Osteocyte (in vitro differentiated cells): Measurements from ENCODE around the gene RPL36. TPM values are rescaled to one million over a fixed set of nuclear protein-coding genes. Genes with fewer than 3 reads are reported as not detected.

Experiments used
- DNase-seq: peaks from one replicate; pipeline ENCODE4 v3.0.0; 2021; ENCODE audit warnings: mixed read lengths; ENCODE audit not compliant: unreplicated experiment; ENCODE audit errors: extremely low spot score
- H3K27ac Mint-ChIP-seq: one replicate; pipeline ENCODE4 v1.8.0; 2021; ENCODE audit warnings: mild to moderate bottlenecking, mixed read lengths; ENCODE audit not compliant: unreplicated experiment
- H3K27me3 Mint-ChIP-seq: one replicate; pipeline ENCODE4 v1.8.0; 2021; ENCODE audit warnings: mixed read lengths; ENCODE audit not compliant: unreplicated experiment
- H3K36me3 Mint-ChIP-seq: one replicate; pipeline ENCODE4 v1.8.0; 2021; ENCODE audit warnings: mixed read lengths; ENCODE audit not compliant: unreplicated experiment
- H3K4me1 Mint-ChIP-seq: one replicate; pipeline ENCODE4 v1.8.0; 2021; ENCODE audit warnings: mixed read lengths; ENCODE audit not compliant: unreplicated experiment
- H3K4me3 Mint-ChIP-seq: one replicate; pipeline ENCODE4 v1.8.0; 2021; ENCODE audit warnings: mild to moderate bottlenecking, moderate library complexity, mixed read lengths; ENCODE audit not compliant: unreplicated experiment
- H3K9me3 Mint-ChIP-seq: one replicate; pipeline ENCODE4 v1.8.0; 2021; ENCODE audit warnings: mixed read lengths; ENCODE audit not compliant: unreplicated experiment
- CTCF ChIP-seq: fragments of 200-600 bp; sonication (generic); IDR thresholded peaks from 2 replicates; pipeline ENCODE4 v1.5.0; 2021; ENCODE audit warnings: antibody characterized with exemption, mild to moderate bottlenecking, moderate library complexity
- total RNA-seq: library from RNA; stranded (reverse); gene quantifications from 2 replicates; pipeline ENCODE4 v1.2.1, GENCODE V29; 2021

Gene RPL36
- total RNA-seq, 1 donor from 2014 or later, result 728 TPM

- no peaks in the 10 kb centered on the region for H3K4me1 Mint-ChIP-seq
- no peak for DNase-seq
- TF ChIP-seq CTCF, result no peak
- H3K4me3 Mint-ChIP-seq, result no peak overlapping the region
- peaks cover 5% of the 10 kb centered on the region for H3K36me3 Mint-ChIP-seq
- no peaks in the 10 kb centered on the region for H3K9me3 Mint-ChIP-seq
- no peaks in the 10 kb centered on the region for H3K27me3 Mint-ChIP-seq
- no peak overlapping the region for H3K27ac Mint-ChIP-seq
Measured at GRCh38 chr19:5672708-5673459, 17.2 kb upstream of the RPL36 start.

- Mint-ChIP-seq H3K27me3 (no peaks in the 10 kb centered on the region), H3K27ac (no peak overlapping the region), H3K4me3 (no peak overlapping the region), H3K9me3 (no peaks in the 10 kb centered on the region), H3K36me3 (peaks cover 5% of the 10 kb centered on the region), H3K4me1 (peaks cover under 1% of the 10 kb centered on the region)
- no peak for TF ChIP-seq CTCF
- no peak for DNase-seq
Measured at GRCh38 chr19:5673752-5674151, 16.3 kb upstream of the RPL36 start.

GRCh38 chr19:5674714-5675113, 15.4 kb upstream of the RPL36 start:
- no peak for TF ChIP-seq CTCF
- H3K4me3 Mint-ChIP-seq, result no peak overlapping the region
- peaks cover 6% of the 10 kb centered on the region for H3K36me3 Mint-ChIP-seq
- H3K27me3 Mint-ChIP-seq, result no peaks in the 10 kb centered on the region
- H3K27ac Mint-ChIP-seq, result no peak overlapping the region
- H3K4me1 Mint-ChIP-seq, result peaks cover 10% of the 10 kb centered on the region
- DNase-seq, result no peak
- no peaks in the 10 kb centered on the region for H3K9me3 Mint-ChIP-seq

- Mint-ChIP-seq H3K9me3 (no peaks in the 10 kb centered on the region), H3K4me1 (peaks cover 10% of the 10 kb centered on the region), H3K4me3 (no peak overlapping the region), H3K27me3 (no peaks in the 10 kb centered on the region), H3K36me3 (peaks cover 5% of the 10 kb centered on the region), H3K27ac (no peak overlapping the region)
- no peak for TF ChIP-seq CTCF
- DNase-seq, result no peak
Measured at GRCh38 chr19:5676105-5676771, 13.9 kb upstream of the RPL36 start.

GRCh38 chr19:5676772-5677105, 13.4 kb upstream of the RPL36 start:
- Mint-ChIP-seq H3K27me3 (no peaks in the 10 kb centered on the region), H3K4me1 (peaks cover 15% of the 10 kb centered on the region), H3K4me3 (no peak overlapping the region), H3K36me3 (peaks cover 3% of the 10 kb centered on the region), H3K27ac (no peak overlapping the region), H3K9me3 (no peaks in the 10 kb centered on the region)
- no peak for DNase-seq
- TF ChIP-seq CTCF, result no peak
